ENCODE measurements around the gene LTBP1.

LTBP1 gene

GRCh38 chr2:33190393-33190937 lies 243.7 kb downstream of the LTBP1 start:
- no peaks in the 10 kb centered on the region for H3K27me3 ChIP-seq
- H3K27ac ChIP-seq = no peak overlapping the region
- H3K4me3 ChIP-seq = no peak overlapping the region
- H3K9ac ChIP-seq = no peak overlapping the region
- no peaks in the 10 kb centered on the region for H3K9me3 ChIP-seq
- TF ChIP-seq Cebpa-rat (IDR thresholded peaks at IDR 0.05) = no peak
- no peaks in the 10 kb centered on the region for H4K20me1 ChIP-seq
- H3K4me1 ChIP-seq = no peaks in the 10 kb centered on the region
- no peaks in the 10 kb centered on the region for H3K36me3 ChIP-seq
- H3K4me2 ChIP-seq = no peak overlapping the region

- no peaks in the 10 kb centered on the region for H3K4me1 ChIP-seq
- no peak overlapping the region for H3K4me3 ChIP-seq
- H3K36me3 ChIP-seq = no peaks in the 10 kb centered on the region
- H3K27me3 ChIP-seq = no peaks in the 10 kb centered on the region
- no peak overlapping the region for H3K27ac ChIP-seq
- no peaks in the 10 kb centered on the region for H4K20me1 ChIP-seq
- H3K4me2 ChIP-seq = no peak overlapping the region
- H3K9me3 ChIP-seq = no peaks in the 10 kb centered on the region
- H3K9ac ChIP-seq = no peak overlapping the region
- TF ChIP-seq Cebpa-rat (IDR thresholded peaks at IDR 0.05) = no peak
These were observed 249.1 kb downstream of the LTBP1 start for GRCh38 chr2:33195891-33196290.

- TF ChIP-seq Cebpa-rat (IDR thresholded peaks at IDR 0.05) = no peak
- no peaks in the 10 kb centered on the region for H4K20me1 ChIP-seq
- no peaks in the 10 kb centered on the region for H3K4me1 ChIP-seq
- no peaks in the 10 kb centered on the region for H3K27me3 ChIP-seq
- no peak overlapping the region for H3K4me2 ChIP-seq
- no peak overlapping the region for H3K27ac ChIP-seq
- H3K36me3 ChIP-seq = no peaks in the 10 kb centered on the region
- no peaks in the 10 kb centered on the region for H3K9me3 ChIP-seq
- no peak overlapping the region for H3K4me3 ChIP-seq
- H3K9ac ChIP-seq = no peak overlapping the region
These were observed 249.9 kb downstream of the LTBP1 start for GRCh38 chr2:33196700-33197099.

GRCh38 chr2:33197198-33197938 lies 250.6 kb downstream of the LTBP1 start:
- H3K27me3 ChIP-seq = no peaks in the 10 kb centered on the region
- H3K4me3 ChIP-seq = no peak overlapping the region
- no peak overlapping the region for H3K27ac ChIP-seq
- no peak for TF ChIP-seq Cebpa-rat (IDR thresholded peaks at IDR 0.05)
- H4K20me1 ChIP-seq = no peaks in the 10 kb centered on the region
- no peak overlapping the region for H3K9ac ChIP-seq
- H3K4me1 ChIP-seq = no peaks in the 10 kb centered on the region
- H3K9me3 ChIP-seq = no peaks in the 10 kb centered on the region
- no peak overlapping the region for H3K4me2 ChIP-seq
- no peaks in the 10 kb centered on the region for H3K36me3 ChIP-seq

- no peaks in the 10 kb centered on the region for H4K20me1 ChIP-seq
- no peaks in the 10 kb centered on the region for H3K36me3 ChIP-seq
- no peaks in the 10 kb centered on the region for H3K9me3 ChIP-seq
- H3K27me3 ChIP-seq = no peaks in the 10 kb centered on the region
- no peak overlapping the region for H3K27ac ChIP-seq
- H3K4me3 ChIP-seq = no peak overlapping the region
- no peak for TF ChIP-seq Cebpa-rat (IDR thresholded peaks at IDR 0.05)
- no peak overlapping the region for H3K4me2 ChIP-seq
- H3K4me1 ChIP-seq = 0 out of 2 replicates have a peak, but pooled peaks cover 4% of the 10 kb centered on the region
- H3K9ac ChIP-seq = no peak overlapping the region
These were observed 256.1 kb downstream of the LTBP1 start for GRCh38 chr2:33202641-33203522.

- no peak overlapping the region for H3K9ac ChIP-seq
- no peaks in the 10 kb centered on the region for H3K27me3 ChIP-seq
- TF ChIP-seq Cebpa-rat (IDR thresholded peaks at IDR 0.05) = no peak
- no peak overlapping the region for H3K27ac ChIP-seq
- H3K4me1 ChIP-seq = 0 out of 2 replicates have a peak, but pooled peaks cover 4% of the 10 kb centered on the region
- no peak overlapping the region for H3K4me2 ChIP-seq
- no peaks in the 10 kb centered on the region for H3K36me3 ChIP-seq
- no peaks in the 10 kb centered on the region for H4K20me1 ChIP-seq
- no peak overlapping the region for H3K4me3 ChIP-seq
- no peaks in the 10 kb centered on the region for H3K9me3 ChIP-seq
These were observed 258.2 kb downstream of the LTBP1 start for GRCh38 chr2:33204945-33205344.

GRCh38 chr2:33205693-33206434 lies 259.1 kb downstream of the LTBP1 start:
- no peak overlapping the region for H3K27ac ChIP-seq
- no peaks in the 10 kb centered on the region for H3K9me3 ChIP-seq
- no peaks in the 10 kb centered on the region for H3K27me3 ChIP-seq
- no peak overlapping the region for H3K4me3 ChIP-seq
- no peak for TF ChIP-seq Cebpa-rat (IDR thresholded peaks at IDR 0.05)
- H3K4me2 ChIP-seq = no peak overlapping the region
- no peak overlapping the region for H3K9ac ChIP-seq
- no peaks in the 10 kb centered on the region for H4K20me1 ChIP-seq
- no peaks in the 10 kb centered on the region for H3K36me3 ChIP-seq
- H3K4me1 ChIP-seq = 0 out of 2 replicates have a peak, but pooled peaks cover 4% of the 10 kb centered on the region

GRCh38 chr2:33207151-33207740 lies 260.5 kb downstream of the LTBP1 start:
- no peak overlapping the region for H3K4me2 ChIP-seq
- H3K36me3 ChIP-seq = no peaks in the 10 kb centered on the region
- H4K20me1 ChIP-seq = no peaks in the 10 kb centered on the region
- no peak overlapping the region for H3K4me3 ChIP-seq
- H3K9ac ChIP-seq = no peak overlapping the region
- no peaks in the 10 kb centered on the region for H3K27me3 ChIP-seq
- 0 out of 2 replicates have a peak, but pooled peaks cover 4% of the 10 kb centered on the region for H3K4me1 ChIP-seq
- no peak for TF ChIP-seq Cebpa-rat (IDR thresholded peaks at IDR 0.05)
- no peaks in the 10 kb centered on the region for H3K9me3 ChIP-seq
- H3K27ac ChIP-seq = no peak overlapping the region

- Histone ChIP-seq H3K4me3 (no peak overlapping the region), H3K9me3 (no peaks in the 10 kb centered on the region), H3K36me3 (no peaks in the 10 kb centered on the region), H3K9ac (no peak overlapping the region), H4K20me1 (no peaks in the 10 kb centered on the region), H3K4me2 (no peak overlapping the region), H3K4me1 (0 out of 2 replicates have a peak, but pooled peaks cover 4% of the 10 kb centered on the region), H3K27ac (no peak overlapping the region), H3K27me3 (no peaks in the 10 kb centered on the region)
- TF ChIP-seq Cebpa-rat (IDR thresholded peaks at IDR 0.05) = no peak
These were observed 261.6 kb downstream of the LTBP1 start for GRCh38 chr2:33208400-33208799.

All from BLaER1 (cell line).